Posterior cingulate gyrus (tissue), 11 donors: ENCODE results near the gene SLC37A4.
"Not testable (repeated sequence)": the region's sequence is repeated elsewhere in the genome, so short reads cannot be mapped to it uniquely, and the experiment has no call there.

Source experiments
- DNase-seq, 10 donors: peaks; one replicate each; pipeline versions ENCODE4 v3.0.0 to v3.0.0-alpha.2; 2020 to 2021; ENCODE audit warnings: mixed read lengths in 3 of 10
- intact Hi-C: fragments of 100-400 bp; cut with DNase I; formaldehyde crosslinking; loops from one replicate; pipeline ENCODE4 v1.15.1; 2023

SLC37A4 gene

DNA sequence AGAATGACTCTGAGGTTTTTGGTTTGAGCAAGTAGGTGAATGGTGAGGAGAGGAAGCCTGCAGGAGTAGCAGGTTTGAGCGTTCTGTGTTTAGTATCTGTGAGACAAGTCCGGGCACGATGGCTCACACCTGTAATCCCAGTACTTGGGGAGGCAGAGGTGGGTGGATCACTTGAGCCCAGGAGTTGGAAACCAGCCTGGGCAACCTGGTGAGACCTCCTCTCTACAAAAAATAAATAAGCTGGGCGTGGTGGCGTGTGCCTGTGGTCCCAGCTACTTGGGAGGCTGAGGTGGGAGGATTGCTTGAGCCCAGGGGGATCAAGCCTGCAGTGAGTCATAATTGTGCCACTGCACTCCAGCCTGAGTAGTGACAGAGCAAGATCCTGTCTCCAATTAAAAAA is 42.4 kb downstream of the SLC37A4 start:
- intact Hi-C loops, result no loop called here
- no peak for DNase-seq

DNA sequence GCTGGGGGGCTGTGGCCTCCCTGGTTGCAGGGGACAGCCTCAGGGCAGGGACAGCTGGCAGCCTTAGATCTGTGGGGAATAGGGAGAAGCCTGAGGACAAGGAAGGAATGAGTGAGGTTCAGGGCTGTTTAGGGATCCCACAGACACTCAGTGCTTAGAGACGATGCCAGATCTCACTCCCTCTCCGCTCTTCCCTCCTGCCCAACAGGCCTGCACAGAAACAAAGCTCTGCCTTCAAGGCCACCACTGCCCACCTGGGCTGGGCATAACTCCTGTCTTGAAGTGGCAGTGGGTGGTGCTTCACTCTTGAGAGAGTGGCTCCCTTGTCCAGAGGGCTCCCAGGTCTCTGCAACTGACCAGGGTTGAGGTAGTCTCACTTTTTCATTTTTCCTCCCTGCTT is 45.9 kb downstream of the SLC37A4 start:
- no peak for DNase-seq
- intact Hi-C loops, result no loop called here

DNA sequence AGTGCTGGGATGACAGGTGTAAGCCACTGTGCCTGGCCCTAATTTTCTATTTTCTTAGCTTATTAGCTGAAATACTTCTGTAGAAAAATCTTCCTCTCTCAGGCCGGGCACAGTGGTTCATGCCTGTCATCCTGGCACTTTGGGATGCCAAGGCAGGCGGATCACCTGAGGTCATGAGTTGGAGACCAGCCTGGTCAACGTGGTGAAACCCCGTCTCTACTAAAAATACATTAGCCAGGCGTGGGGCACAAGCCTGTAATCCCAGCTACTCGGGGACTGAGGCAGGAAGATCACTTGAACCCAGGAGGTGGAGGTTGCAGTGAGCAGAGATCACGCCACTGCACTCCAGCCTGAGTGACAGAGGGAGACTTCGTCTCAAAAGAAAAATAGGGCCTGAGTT is 46.3 kb downstream of the SLC37A4 start:
- intact Hi-C loops, DNase-seq: not testable (repeated sequence)

DNA sequence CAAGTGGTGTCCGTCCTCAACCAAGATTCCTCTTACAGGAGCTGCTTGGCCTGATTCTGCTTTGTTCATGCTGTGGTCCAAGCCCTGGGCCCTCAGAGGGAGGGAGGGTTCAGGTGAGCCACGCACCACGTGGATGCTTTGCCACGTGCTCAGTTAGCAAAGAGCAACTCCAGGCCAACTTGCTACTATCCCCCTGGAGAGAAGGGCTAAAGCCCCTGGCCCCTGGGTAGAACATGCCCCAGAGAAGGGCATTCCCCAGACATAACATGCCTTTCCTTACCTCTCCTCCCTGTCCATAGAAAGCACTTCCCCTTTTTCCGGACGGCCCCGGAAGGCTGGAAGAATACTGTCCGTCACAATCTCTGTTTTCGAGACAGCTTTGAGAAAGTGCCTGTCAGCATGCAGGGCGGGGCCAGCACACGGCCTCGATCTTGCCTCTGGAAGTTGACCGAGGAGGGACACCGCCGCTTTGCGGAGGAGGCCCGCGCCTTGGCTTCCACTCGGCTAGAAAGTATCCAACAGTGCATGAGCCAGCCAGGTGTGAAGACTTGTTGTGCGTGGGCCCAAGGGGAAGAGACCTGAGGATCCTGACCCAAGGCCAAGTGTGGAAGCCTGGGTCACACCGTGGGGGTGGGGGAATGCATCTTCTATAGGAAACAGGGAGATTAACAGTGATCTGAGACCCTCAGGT is 50.3 kb downstream of the SLC37A4 start:
- DNase-seq, result no peak
- intact Hi-C loops, result no loop called here

DNA sequence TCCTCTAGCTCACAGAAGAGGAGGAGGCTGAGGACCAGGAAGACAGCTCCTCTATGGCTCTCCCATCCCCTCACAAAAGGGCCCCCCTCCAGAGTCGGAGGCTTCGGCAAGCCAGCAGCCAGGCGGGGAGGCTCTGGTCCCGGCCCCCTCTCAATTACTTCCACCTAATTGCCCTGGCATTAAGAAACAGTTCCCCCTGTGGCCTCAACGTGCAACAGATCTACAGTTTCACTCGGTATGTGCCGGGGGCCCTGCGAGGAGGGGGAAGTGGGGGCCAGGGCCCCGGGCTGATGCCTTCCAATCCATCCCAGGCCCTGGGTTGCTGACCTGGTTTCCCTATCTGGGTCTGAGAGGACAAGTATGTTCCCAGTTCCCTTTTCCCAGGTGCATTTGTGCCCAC is 51.2 kb downstream of the SLC37A4 start:
- DNase-seq, result no peak
- intact Hi-C loops, result no loop called here

DNA sequence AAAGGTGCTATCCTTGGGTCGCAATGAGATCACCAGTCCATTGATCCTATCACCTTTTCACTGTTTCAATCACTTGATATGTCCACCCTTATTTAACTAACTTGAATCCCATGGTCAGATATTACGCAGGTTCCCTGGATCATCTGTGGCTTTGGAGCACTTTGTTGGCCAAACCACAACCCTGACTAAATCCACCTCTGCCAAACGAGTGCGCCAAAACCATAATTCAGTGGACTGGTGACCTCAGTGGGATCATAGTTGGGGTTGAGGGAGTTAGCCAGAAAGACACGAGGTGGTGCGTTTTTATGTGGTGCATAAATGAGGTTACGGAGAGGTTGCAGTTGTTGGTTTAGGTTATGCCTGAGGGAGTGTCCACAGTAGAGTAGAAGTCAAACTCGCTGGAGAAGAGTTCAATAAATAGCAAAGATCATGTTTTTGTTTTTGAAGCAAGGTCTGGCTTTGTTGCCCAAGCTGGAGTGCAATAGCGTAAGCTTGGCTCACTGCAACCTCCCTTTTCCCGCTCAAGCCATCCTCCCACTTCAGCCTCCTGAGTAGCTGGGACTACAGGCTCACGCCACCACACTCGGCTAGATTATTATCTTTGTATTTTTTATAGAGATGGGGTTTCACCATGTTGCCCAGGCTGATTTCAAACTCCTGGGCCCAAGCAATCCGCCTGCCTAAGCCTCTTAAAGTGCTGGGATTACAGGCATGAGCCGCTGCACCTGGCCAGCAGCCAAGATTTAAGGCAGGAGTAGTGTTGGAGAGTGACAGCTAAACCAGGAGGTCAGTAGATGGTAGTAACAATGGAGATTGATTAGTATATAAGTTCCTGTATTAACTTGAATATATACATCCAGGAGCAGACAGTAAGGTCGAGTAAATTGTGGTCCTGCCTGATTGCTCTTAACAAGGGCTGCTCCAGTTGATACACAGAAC is 54.6 kb downstream of the SLC37A4 start:
- peak in 1 of 10 donors; percentile 20 for DNase-seq
- intact Hi-C loops, result no loop called here
